GM18909 (cell line): ENCODE measurements around the gene NOXA1.
A peak's percentile ranks its signal among the peaks of the same experiment; 100 is the strongest.
"Not testable (repeated sequence)": the region's sequence is repeated elsewhere in the genome, so short reads cannot be mapped to it uniquely, and the experiment has no call there.

Experiments used
- ATAC-seq: cut with Tn5 transposase; IDR thresholded peaks from one replicate; pipeline ENCODE4 v1.9.1; 2021; ENCODE audit warnings: mild to moderate bottlenecking; ENCODE audit not compliant: unreplicated experiment, poor library complexity

The NOXA1 gene

GRCh38 chr9:137422604-137423513 is at the start of gene NOXA1, which contains the start of gene EXD3:
TSS of gene NOXA1 (plus strand) at chr9:137423393. CDS start at chr9:137423530, 137 bp downstream.
TSS of gene EXD3 (minus strand) at chr9:137423162. CDS start at chr9:137395357, 27,805 bp downstream.
- ATAC-seq: peak; percentile 87

- no peak for ATAC-seq
These were observed 49.6 kb upstream of the NOXA1 start for GRCh38 chr9:137373611-137373980.

- ATAC-seq: no peak
These were observed 48.9 kb upstream of the NOXA1 start for GRCh38 chr9:137374131-137374845.

GRCh38 chr9:137375321-137376058 is 47.7 kb upstream of the NOXA1 start:
- no peak for ATAC-seq

- ATAC-seq: no peak
These were observed 46.8 kb upstream of the NOXA1 start for GRCh38 chr9:137376386-137376785.

GRCh38 chr9:137378688-137379410 is 44.3 kb upstream of the NOXA1 start:
- ATAC-seq: not testable (repeated sequence)

- ATAC-seq: no peak
These were observed 43.4 kb upstream of the NOXA1 start for GRCh38 chr9:137379761-137380161.

GRCh38 chr9:137380171-137380570 is 43.0 kb upstream of the NOXA1 start:
- ATAC-seq: no peak

- ATAC-seq: no peak
These were observed 42.6 kb upstream of the NOXA1 start for GRCh38 chr9:137380606-137381005.

- ATAC-seq: no peak
These were observed 41.4 kb upstream of the NOXA1 start for GRCh38 chr9:137381501-137382443.

GRCh38 chr9:137382444-137383080 is 40.6 kb upstream of the NOXA1 start:
- ATAC-seq: no peak

GRCh38 chr9:137383081-137383783 is 40.0 kb upstream of the NOXA1 start:
- no peak for ATAC-seq

GRCh38 chr9:137383784-137384756 is 39.1 kb upstream of the NOXA1 start:
- no peak for ATAC-seq

GRCh38 chr9:137385061-137385655 is 38.0 kb upstream of the NOXA1 start:
- no peak for ATAC-seq

GRCh38 chr9:137386507-137387113 is 36.6 kb upstream of the NOXA1 start:
- not testable (repeated sequence) for ATAC-seq
